Measurements from ENCODE around the gene ATF7IP2.

GRCh38 chr16:10428433-10429168 is 42.7 kb downstream of the ATF7IP2 start:
- TF ChIP-seq, protein P1, sequence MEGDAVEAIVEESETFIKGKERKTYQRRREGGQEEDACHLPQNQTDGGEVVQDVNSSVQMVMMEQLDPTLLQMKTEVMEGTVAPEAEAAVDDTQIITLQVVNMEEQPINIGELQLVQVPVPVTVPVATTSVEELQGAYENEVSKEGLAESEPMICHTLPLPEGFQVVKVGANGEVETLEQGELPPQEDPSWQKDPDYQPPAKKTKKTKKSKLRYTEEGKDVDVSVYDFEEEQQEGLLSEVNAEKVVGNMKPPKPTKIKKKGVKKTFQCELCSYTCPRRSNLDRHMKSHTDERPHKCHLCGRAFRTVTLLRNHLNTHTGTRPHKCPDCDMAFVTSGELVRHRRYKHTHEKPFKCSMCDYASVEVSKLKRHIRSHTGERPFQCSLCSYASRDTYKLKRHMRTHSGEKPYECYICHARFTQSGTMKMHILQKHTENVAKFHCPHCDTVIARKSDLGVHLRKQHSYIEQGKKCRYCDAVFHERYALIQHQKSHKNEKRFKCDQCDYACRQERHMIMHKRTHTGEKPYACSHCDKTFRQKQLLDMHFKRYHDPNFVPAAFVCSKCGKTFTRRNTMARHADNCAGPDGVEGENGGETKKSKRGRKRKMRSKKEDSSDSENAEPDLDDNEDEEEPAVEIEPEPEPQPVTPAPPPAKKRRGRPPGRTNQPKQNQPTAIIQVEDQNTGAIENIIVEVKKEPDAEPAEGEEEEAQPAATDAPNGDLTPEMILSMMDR (IDR thresholded peaks at IDR 0.05; ENCODE audit: insufficient read depth, low read length, poor library complexity, severe bottlenecking), result no peak
- TF ChIP-seq EZH2phosphoT487 (conservative IDR thresholded peaks at IDR 0.05; ENCODE audit: low read length), result no peak

Data from SU-DHL-6 (cell line).